Astrocyte (in vitro differentiated cells and primary cell): ENCODE measurements around the gene ZNF778. TPM values are rescaled to one million over a fixed set of nuclear protein-coding genes. Genes with fewer than 3 reads are reported as not detected.

Source experiments
- DNase-seq: peaks from one replicate; pipeline ENCODE4 v3.0.0-alpha.2; 2010; ENCODE audit warnings: low read depth
- FAIRE-seq: peaks from 2 replicates; lab custom pipeline; 2011; peaks lifted over from hg19 to GRCh38; lab: Jason Lieb, UNC
- H2AFZ ChIP-seq: 2 replicates; pipeline ENCODE4 v1.6.0; 2012; ENCODE audit warnings: low read depth, low read length, inconsistent platforms
- H3K27ac ChIP-seq: 2 replicates; pipeline ENCODE4 v1.5.1; 2011; ENCODE audit warnings: low read depth, low read length, inconsistent platforms
- H3K27me3 ChIP-seq: 2 replicates; pipeline ENCODE4 v1.6.0; 2011; ENCODE audit warnings: low read length, inconsistent platforms; ENCODE audit not compliant: insufficient read depth
- H3K36me3 ChIP-seq: 2 replicates; pipeline ENCODE4 v1.5.1; 2011; ENCODE audit warnings: low read length, inconsistent platforms; ENCODE audit not compliant: insufficient read depth
- H3K4me1 ChIP-seq: 2 replicates; pipeline ENCODE4 v1.5.1; 2011; ENCODE audit warnings: low read length, inconsistent platforms; ENCODE audit not compliant: insufficient read depth
- H3K4me2 ChIP-seq: 2 replicates; pipeline ENCODE4 v1.6.0; 2012; ENCODE audit warnings: low read length, inconsistent platforms
- H3K4me3 ChIP-seq: 2 replicates; pipeline ENCODE4 v1.5.1; 2011; ENCODE audit warnings: low read depth, mild to moderate bottlenecking, low read length, inconsistent platforms; ENCODE audit not compliant: insufficient read depth
- H3K79me2 ChIP-seq: 2 replicates; pipeline ENCODE4 v1.6.0; 2012; ENCODE audit warnings: mild to moderate bottlenecking, low read length, inconsistent platforms; ENCODE audit not compliant: insufficient read depth
- H3K9ac ChIP-seq: 2 replicates; pipeline ENCODE4 v1.6.0; 2012; ENCODE audit warnings: mild to moderate bottlenecking, low read length, inconsistent platforms
- H3K9me3 ChIP-seq: 2 replicates; pipeline ENCODE4 v1.5.1; 2012; ENCODE audit warnings: low read depth, mild to moderate bottlenecking, low read length, inconsistent platforms; ENCODE audit not compliant: insufficient read depth
- H4K20me1 ChIP-seq: 2 replicates; pipeline ENCODE4 v1.6.0; 2012; ENCODE audit warnings: low read length, inconsistent platforms; ENCODE audit not compliant: insufficient read depth
- H3K27ac Mint-ChIP-seq: one replicate; pipeline ENCODE4 v1.8.0; 2021; ENCODE audit warnings: mild to moderate bottlenecking, mixed read lengths; ENCODE audit not compliant: unreplicated experiment
- H3K27me3 Mint-ChIP-seq: one replicate; pipeline ENCODE4 v1.8.0; 2021; ENCODE audit warnings: low read depth, mixed read lengths; ENCODE audit not compliant: unreplicated experiment
- H3K36me3 Mint-ChIP-seq: one replicate; pipeline ENCODE4 v1.8.0; 2021; ENCODE audit warnings: low read depth, mixed read lengths; ENCODE audit not compliant: unreplicated experiment
- H3K4me1 Mint-ChIP-seq: one replicate; pipeline ENCODE4 v1.8.0; 2021; ENCODE audit warnings: low read depth, mixed read lengths; ENCODE audit not compliant: unreplicated experiment
- H3K4me3 Mint-ChIP-seq: one replicate; pipeline ENCODE4 v1.8.0; 2021; ENCODE audit warnings: mild to moderate bottlenecking, moderate library complexity, mixed read lengths; ENCODE audit not compliant: unreplicated experiment
- H3K9me3 Mint-ChIP-seq: one replicate; pipeline ENCODE4 v1.8.0; 2021; ENCODE audit warnings: mild to moderate bottlenecking, mixed read lengths; ENCODE audit not compliant: unreplicated experiment
- EZH2 ChIP-seq: IDR thresholded peaks from 2 replicates; pipeline ENCODE4 v1.6.1; 2012; ENCODE audit warnings: mild to moderate bottlenecking, low read length, inconsistent platforms; ENCODE audit not compliant: insufficient read depth
- total RNA-seq: library from RNA; stranded (reverse); gene quantifications from 2 replicates; pipeline ENCODE4 v1.2.1, GENCODE V29; 2021
- TF ChIP-seq, protein P1 (sequence below): IDR thresholded peaks from 2 replicates; pipeline ENCODE4 v1.5.1; 2011; ENCODE audit warnings: low read depth, mild to moderate bottlenecking, inconsistent platforms, low read length, moderate library complexity; ENCODE audit not compliant: insufficient read depth

ZNF778 gene
- total RNA-seq, 1 donor from 2014 or later: 15.5 TPM

DNA sequence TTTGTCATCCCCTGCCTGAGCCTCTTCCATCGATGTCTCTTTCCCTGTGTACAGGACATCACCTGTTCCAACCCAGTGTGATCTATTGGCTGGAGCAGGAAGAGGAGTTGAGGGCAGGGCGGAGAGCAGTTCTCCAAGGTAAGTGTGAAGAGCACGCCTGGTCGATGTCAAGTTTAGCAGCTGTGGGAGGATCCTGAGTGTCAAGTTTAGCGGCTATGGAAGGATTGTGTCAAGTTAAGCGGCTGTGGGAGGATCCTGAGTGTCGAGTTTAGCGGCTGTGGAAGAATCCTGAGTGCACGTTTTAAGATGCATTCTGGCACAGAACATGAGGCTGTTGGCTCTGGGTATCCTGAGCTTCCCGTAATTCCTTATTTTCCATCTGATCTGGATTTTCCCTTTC, 7.2 kb downstream of the ZNF778 start:
- no peak for DNase-seq
- peaks cover 37% of the 10 kb centered on the region for H3K79me2 ChIP-seq
- H3K27ac ChIP-seq: no peak overlapping the region
- H3K4me3 ChIP-seq: no peak overlapping the region
- no peak overlapping the region for H2AFZ ChIP-seq
- Mint-ChIP-seq H3K36me3 (peaks cover 64% of the 10 kb centered on the region), H3K27ac (no peak overlapping the region), H3K4me1 (no peaks in the 10 kb centered on the region), H3K9me3 (peaks cover 33% of the 10 kb centered on the region), H3K4me3 (no peak overlapping the region), H3K27me3 (no peaks in the 10 kb centered on the region)
- peaks cover 26% of the 10 kb centered on the region for H4K20me1 ChIP-seq
- H3K27me3 ChIP-seq: no peaks in the 10 kb centered on the region
- H3K4me1 ChIP-seq: no peaks in the 10 kb centered on the region
- H3K9me3 ChIP-seq: peaks cover 44% of the 10 kb centered on the region
- FAIRE-seq: no peak
- H3K4me2 ChIP-seq: no peak overlapping the region
- TF ChIP-seq, protein P1, sequence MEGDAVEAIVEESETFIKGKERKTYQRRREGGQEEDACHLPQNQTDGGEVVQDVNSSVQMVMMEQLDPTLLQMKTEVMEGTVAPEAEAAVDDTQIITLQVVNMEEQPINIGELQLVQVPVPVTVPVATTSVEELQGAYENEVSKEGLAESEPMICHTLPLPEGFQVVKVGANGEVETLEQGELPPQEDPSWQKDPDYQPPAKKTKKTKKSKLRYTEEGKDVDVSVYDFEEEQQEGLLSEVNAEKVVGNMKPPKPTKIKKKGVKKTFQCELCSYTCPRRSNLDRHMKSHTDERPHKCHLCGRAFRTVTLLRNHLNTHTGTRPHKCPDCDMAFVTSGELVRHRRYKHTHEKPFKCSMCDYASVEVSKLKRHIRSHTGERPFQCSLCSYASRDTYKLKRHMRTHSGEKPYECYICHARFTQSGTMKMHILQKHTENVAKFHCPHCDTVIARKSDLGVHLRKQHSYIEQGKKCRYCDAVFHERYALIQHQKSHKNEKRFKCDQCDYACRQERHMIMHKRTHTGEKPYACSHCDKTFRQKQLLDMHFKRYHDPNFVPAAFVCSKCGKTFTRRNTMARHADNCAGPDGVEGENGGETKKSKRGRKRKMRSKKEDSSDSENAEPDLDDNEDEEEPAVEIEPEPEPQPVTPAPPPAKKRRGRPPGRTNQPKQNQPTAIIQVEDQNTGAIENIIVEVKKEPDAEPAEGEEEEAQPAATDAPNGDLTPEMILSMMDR: no peak
- no peak for TF ChIP-seq EZH2
- no peak overlapping the region for H3K9ac ChIP-seq
- H3K36me3 ChIP-seq: peaks cover 53% of the 10 kb centered on the region

DNA sequence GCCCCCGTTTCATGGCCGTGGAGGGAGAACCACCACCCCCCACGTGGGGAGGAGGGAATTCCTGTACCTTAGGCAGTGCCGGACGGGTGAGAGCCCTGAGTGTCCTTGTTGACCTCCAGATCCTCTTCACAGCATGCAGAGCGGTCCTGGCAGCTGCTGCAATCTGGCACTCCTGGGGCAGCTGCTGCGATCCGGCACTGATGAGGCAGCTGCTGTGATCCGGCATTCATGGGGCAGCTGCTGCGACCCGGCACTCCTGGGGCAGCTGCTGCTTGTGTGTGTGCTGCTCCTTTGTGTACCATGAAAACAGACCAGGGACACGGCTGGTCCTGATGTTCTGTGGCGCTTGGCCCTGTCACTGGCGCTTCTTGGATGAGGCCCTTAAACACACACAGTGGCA, 12.8 kb downstream of the ZNF778 start:
- Histone ChIP-seq H3K27me3 (no peaks in the 10 kb centered on the region), H3K79me2 (peaks cover 37% of the 10 kb centered on the region), H3K9me3 (peaks cover 83% of the 10 kb centered on the region), H3K4me1 (no peaks in the 10 kb centered on the region), H3K36me3 (peaks cover 56% of the 10 kb centered on the region), H4K20me1 (peaks cover 20% of the 10 kb centered on the region), H3K27ac (no peak overlapping the region), H3K9ac (no peak overlapping the region), H3K4me2 (no peak overlapping the region), H2AFZ (no peak overlapping the region), H3K4me3 (no peak overlapping the region)
- Mint-ChIP-seq H3K27me3 (no peaks in the 10 kb centered on the region), H3K36me3 (peaks cover 88% of the 10 kb centered on the region), H3K4me1 (no peaks in the 10 kb centered on the region), H3K4me3 (no peak overlapping the region), H3K27ac (no peak overlapping the region), H3K9me3 (peaks cover 48% of the 10 kb centered on the region)
- TF ChIP-seq EZH2: no peak
- DNase-seq (no peak), FAIRE-seq (no peak)

DNA sequence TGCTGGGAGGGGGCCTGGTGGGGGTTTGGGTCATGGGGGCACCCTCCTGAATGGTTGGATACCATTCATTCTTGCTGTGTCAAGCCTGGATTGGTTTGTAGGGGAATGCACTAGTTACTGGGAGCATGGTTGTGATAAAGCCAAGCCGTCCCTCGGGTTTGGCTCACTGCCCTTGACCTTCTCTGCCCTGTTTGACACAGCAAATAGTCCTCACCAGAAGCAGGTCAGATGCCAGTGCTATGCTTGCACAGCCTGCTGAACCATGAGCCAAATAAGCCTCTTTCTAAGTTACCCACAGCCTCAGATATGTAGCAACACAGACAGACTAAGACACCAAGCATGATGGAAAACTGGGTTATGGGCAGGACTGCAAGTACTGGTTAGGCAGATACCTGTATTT, 14.6 kb downstream of the ZNF778 start:
- no peak overlapping the region for H3K4me2 ChIP-seq
- FAIRE-seq (no peak), DNase-seq (no peak)
- no peak overlapping the region for H3K4me3 ChIP-seq
- H3K4me1 Mint-ChIP-seq: no peaks in the 10 kb centered on the region
- no peak overlapping the region for H2AFZ ChIP-seq
- no peaks in the 10 kb centered on the region for H3K27me3 Mint-ChIP-seq
- H3K36me3 Mint-ChIP-seq: peaks cover 79% of the 10 kb centered on the region
- no peak overlapping the region for H3K27ac Mint-ChIP-seq
- H3K9ac ChIP-seq: no peak overlapping the region
- peaks cover 20% of the 10 kb centered on the region for H4K20me1 ChIP-seq
- no peak overlapping the region for H3K4me3 Mint-ChIP-seq
- peaks cover 46% of the 10 kb centered on the region for H3K36me3 ChIP-seq
- peaks cover 37% of the 10 kb centered on the region for H3K79me2 ChIP-seq
- TF ChIP-seq, protein P1: no peak
- no peak for TF ChIP-seq EZH2
- H3K4me1 ChIP-seq: no peaks in the 10 kb centered on the region
- peaks cover 34% of the 10 kb centered on the region for H3K9me3 Mint-ChIP-seq
- no peak overlapping the region for H3K27ac ChIP-seq
- no peaks in the 10 kb centered on the region for H3K27me3 ChIP-seq
- H3K9me3 ChIP-seq: peaks cover 69% of the 10 kb centered on the region
